Stimulated activated CD8-positive, alpha-beta memory T cell treated with anti-CD3 and anti-CD28 coated beads, Interleukin-15, amount 100 ng/mL, for 1 hour (primary cell): ENCODE results near the gene TNNT1.
"Not testable (repeated sequence)": the region's sequence is repeated elsewhere in the genome, so short reads cannot be mapped to it uniquely, and the experiment has no call there.

Experiments used
- DNase-seq: peaks from one replicate; pipeline ENCODE4 v3.0.0-alpha.2; 2020; ENCODE audit warnings: low read depth

TNNT1 gene

DNA sequence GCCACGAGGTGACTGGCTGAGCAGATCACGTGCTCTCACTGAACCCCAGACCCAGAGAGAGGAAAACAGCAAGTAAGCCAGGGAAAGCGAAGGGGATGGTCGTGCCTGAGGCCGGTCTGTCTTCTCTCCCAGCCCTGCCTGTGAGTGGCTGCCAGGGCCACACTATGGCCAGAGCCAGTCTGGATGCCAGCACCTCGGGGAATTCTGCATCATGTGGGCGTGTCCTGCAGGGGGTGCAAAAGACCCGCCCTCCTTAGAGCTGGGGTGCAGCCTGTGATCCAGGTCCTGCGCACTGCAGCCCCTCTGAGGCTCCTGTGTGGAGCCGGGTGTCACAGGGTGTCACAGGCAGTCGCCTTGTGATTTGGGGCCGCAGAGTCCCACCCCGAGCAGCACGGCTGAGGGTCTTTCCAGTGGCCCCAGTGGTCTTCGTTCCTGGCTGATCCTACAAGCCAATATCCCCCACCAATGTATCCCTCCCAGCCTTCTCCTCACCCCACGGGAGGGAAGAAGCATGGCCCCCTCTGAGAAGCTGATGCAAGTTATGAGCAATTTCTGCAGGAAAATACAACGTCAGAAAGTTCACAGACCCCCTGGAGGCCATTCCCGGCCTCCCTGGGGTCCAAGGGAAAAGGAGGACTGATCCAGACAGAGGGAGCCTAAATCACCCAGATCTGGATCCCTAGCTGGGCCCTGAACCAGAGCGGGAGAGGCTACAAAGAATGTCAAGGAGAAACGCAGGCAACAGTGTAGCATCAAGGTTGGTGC lies 39.3 kb downstream of the TNNT1 start:
- DNase-seq, result no peak

DNA sequence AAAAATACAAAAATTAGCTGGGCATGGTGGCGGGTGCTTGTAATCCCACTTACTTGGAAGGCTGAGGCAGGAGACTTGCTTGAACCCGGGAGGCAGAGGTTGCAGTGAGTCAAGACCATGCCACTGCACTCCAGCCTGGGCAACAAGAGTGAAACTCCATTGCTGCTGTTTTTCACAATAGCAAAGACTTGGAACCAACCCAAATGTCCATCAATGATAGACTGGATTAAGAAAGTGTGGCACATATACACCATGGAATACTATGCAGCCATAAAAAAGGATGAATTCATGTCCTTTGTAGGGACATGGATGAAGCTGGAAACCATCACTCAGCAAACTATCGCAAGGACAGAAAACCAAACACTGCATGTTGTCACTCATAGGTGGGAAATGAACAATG lies 41.8 kb downstream of the TNNT1 start:
- DNase-seq, result not testable (repeated sequence)

DNA sequence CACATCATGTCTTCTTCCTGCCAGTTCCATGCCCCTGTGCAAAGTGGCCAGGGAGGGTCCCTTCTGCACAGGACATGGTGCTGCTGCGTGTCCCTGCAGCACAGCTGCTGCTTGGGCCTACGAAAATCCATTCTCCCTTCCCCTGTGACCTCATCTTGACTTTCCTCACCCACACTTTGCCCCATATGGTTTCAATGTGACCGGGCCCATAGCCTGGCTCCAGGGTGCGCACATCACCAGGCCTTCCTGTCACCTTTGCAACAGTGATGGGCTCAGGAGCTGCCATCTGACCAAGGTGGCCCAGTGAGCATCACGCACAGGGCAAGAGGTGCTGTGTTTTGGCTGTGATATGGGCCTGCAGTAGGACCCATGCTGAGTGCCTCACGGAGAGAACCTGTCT lies 42.4 kb downstream of the TNNT1 start:
- DNase-seq, result no peak

DNA sequence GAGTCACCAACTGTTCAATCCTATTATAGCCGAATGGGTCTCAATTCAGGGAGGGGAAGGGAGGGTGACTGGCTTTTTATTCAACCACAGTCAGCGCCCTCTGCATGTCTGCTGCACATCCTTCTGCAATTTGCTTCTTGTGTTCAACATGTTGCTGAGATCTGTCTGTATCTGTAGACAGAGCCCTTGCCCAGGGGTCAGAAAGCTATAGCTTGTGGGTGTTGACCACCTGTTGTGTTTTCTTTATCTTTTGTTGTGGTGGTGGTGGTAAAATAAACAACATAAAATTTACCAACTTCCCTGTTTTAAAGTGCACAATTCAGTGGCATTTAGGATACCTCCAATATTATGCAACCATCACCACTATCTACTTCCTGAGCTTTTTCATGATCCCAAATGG lies 43.8 kb downstream of the TNNT1 start:
- DNase-seq, result no peak

DNA sequence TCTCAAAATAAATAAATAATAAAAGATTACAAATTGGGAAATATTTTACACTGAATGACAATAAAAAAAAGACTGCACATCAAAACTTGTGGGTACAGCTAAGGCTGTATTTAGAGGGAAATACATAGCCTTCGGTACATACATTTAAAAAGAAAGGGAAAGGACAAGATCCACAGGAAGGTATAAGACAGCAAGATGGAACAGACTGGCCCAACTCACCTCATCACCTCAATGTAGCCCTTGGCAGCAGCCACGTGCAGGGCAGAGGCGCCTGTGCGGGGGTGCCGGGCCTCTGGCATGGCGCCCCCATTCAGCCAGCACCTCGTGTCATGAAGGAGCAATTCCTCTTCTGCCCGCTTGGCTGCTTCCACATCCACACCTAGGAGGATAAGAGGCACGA lies 45.8 kb downstream of the TNNT1 start:
- no peak for DNase-seq

DNA sequence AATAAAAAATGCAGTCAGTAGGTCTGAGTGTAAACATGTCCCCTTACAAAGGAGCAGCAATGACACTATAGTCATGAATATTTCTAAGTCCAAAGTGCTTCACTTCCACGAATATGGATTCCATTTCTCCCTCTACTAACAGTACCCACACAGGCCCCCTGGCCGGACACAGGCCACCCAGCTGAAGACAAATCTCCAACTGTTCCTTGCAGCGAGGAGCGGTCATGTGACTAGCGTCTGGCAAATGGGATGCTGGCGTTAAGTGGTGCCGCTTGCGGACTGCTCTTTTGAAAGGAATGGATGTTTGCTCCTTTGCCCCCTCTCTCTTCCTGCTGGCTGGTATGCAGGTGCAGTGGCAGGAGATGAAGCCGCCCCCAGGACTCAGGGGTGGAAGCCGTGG lies 47.7 kb downstream of the TNNT1 start:
- DNase-seq, result no peak

DNA sequence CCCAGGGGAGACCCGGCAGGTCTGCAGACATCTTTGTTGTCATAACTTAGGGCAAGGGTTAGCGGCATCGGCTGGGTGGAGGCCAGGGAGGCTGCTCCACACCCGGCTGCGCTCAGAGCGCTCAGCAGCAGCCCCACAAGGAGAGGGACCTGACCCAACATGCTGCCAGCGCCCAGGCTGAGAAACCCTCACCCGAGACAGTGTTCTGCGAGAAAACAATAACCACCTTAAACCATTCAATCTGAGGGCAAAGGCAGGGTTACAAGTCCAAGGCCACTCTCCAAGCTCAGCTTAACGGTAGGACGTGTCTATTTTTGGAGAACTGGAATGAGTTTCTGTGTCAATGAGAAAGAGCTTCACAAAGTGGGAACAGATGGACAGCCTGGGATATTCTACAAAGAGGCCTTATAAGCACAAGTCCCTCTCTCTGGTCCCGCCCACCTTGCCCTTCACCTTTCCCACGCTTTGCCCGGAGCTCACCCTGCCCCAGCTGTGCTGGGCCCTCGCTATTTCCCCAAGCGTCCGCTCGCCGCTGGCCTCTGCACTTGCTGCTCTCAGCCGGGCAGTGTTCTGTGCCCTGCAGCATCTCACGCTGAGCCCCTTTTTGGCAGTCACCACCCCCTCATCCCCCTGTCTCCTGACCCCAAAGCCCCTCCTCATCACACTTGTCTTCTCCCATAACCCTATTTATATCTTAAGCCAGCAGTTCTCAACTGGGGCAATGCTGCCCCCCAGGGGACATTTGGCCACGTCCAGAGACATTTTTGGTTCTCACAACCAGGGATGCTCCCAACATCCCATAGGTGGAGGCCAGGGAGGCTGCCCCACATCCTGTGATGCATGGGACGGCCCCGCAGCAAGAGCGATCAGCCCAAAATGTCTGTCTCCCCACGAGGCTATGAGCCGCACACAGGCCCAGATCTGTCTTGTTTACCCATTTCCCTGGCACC lies 49.2 kb downstream of the TNNT1 start:
- DNase-seq, result no peak

DNA sequence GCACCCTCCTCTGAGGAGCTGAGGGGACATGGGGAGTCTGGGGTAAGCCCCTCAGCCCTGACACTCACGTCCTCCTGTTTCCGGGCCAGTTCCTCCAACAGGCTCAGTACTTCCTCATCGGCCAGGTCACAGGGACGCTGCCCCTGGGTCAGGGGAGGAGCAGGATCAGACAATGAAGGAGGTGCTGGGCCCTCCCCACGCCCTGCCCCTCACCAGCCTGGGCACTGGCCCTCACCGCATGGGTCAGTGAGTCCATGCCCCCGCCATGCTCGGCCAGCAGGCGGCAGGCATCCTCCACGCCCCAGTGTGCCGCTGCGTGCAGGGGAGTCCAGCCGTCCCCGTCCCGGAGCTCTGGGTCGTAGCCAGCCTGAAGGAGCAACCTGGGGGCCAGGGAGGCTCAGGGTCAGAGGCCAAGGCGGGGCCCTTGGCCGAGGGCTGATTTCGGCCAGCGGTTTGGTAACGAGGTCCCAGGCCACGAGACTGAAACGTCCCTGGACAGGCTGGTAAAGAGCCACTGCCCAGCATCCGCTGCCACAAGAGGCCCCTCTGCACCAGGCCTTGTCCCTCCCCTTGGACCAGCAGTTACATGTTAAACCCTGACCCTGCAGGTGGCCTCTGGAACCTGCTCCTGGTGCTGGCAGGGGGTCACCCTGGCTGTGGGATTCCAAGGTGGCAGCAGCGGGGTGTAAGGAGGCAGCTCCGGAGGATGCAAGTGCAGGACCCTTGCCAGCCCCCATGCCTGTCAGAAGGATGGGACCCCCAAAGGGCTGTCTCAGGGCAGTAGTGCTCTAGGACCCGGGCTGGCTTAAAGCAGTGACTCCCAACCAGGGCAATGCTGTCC lies 50.1 kb downstream of the TNNT1 start:
- DNase-seq, result no peak

DNA sequence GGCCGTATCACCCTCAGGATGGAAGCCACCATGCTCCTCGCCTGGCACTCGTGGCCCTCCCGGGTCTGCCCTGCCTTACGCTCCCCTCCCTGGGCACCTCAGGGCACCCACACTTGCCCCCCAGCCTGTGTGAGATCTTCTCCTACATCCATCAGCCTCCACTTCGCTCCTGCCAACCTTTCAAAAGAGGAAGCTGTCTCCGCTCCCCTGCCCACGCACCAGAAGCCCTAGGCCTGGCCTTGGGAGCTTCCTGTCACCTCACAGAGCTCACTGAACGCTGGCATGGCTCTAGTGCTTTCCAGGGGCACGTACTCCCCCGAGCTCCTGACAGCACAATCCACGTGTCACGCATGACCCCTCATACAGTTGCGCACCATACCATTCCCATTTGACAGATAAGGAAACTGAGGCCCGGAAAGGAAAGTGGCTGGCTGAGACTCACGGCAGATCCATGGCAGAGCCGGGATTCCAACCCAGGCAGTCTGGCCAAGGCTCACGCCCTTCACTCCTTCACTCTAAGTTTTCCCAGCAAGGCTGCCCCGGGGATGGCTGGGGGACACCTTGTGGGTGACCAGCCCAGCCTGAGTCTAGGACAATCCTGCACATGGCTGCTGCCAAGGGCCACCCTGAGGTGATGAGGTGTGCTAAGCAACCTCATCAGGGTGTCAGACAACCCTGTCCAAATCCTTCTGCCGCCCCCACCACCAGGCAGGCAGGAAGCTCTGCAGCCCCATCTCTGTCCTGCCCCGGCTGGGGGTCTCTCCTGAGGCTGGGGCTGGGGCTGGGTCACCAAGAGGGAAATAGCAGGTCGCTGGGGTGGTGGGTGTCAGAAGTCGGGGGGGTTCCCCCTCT lies 50.9 kb downstream of the TNNT1 start:
- no peak for DNase-seq

DNA sequence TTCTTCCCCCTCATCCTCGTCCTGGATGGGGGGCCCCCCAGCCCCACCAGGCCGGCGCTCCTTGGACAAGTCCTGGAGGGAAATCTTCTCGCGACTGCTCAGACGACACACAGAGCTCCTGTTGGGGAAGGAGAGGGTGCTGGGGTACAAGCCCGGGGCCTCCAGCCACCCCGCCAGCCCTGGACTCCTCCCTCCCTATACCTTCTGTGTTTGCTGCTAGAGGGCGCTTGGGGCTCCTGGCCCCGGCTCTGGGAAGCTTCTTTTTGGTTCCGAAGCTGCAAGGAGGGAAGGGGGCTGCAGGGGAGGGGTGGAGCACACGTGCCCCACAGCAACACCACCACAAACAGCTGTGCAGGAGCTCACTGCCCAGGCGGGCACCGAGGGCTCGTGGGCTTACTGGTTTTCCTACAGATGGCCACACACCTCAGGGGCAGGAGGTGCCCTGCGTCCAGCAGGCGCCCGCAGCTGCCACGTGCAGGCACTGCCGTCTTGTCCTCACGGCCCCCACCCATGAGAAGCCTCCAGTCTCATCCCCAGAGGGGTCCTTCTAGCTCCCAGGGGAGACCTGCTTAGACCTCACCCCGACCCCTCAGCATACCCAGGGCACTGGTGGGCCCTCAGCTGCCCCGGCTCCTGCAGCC lies 52.8 kb downstream of the TNNT1 start:
- DNase-seq, result no peak

DNA sequence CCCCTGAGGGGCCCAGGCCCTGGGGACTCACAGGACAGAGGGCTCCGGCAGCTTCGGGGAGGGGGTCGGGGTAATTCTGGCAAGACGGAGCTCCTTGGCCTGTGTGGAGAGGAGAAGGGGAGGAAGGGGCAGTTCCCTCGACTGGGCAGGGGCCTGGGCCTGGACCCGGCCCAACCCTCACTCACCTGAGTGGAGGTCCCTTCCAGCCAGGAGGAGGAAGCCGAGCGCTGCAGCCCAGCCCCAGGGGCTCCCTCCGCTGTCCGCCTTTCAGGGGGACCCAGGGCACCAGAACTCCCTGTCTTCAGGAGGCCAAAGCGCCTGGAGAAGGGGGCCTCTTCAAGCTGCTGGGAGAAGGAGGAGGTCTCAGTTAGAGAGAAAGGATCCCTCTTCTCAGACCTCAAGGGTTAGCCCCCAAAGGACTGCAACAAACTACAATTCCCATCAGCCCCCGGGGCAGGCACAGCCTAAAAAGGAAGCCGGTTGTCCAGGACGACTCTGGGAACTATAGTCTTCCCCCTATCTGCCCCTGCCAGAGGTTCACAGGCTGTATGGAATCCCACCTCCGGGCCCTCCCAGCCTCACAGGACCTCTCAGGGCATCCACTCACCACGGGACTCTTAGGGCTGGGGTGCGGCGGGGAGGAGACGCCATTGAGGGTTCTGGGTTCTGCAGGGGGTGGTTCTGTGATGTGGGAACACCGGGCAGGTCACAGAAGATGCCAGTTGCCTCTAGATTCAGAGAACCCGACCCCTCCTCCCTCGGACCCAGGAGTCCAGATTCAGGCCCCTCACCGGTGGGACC lies 53.5 kb downstream of the TNNT1 start:
- no peak for DNase-seq

DNA sequence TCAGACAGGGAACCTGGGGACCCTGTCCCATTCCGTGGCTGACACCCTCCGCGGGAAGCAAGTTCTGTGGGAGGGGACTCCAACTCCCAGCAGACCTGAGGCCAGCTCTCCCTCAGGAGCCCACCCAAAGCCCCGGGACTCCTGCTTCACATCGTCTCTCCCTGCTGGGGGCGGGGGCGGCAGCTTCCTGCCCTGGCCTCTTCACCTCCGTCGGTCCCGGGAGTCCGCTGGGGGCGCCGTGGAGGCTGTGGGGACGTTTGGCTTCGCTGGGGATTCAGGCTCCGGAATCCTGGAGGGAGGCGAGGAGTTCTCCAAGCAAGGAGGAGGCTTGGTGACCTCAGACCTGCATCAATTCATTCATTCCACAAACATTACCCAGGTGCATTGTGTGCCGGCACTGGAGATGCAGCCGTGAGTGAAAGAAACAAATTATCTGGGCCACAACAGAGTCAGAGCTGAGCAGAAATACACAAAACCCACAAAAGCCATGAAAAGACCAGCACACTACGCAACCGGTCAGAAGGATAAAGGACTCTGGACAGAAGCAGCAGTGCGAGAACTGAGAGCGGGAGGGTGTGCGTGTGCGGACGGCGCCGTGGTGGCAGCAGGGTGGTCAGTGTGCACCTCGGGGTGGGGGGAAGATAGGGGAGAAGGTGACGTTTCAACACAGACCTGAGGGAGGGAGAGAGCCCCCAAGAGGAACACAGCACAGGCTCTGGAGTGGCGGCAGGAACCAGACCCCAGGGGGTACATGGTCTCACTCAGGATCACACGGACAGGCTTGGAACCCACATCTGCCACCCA lies 54.3 kb downstream of the TNNT1 start:
- no peak for DNase-seq

DNA sequence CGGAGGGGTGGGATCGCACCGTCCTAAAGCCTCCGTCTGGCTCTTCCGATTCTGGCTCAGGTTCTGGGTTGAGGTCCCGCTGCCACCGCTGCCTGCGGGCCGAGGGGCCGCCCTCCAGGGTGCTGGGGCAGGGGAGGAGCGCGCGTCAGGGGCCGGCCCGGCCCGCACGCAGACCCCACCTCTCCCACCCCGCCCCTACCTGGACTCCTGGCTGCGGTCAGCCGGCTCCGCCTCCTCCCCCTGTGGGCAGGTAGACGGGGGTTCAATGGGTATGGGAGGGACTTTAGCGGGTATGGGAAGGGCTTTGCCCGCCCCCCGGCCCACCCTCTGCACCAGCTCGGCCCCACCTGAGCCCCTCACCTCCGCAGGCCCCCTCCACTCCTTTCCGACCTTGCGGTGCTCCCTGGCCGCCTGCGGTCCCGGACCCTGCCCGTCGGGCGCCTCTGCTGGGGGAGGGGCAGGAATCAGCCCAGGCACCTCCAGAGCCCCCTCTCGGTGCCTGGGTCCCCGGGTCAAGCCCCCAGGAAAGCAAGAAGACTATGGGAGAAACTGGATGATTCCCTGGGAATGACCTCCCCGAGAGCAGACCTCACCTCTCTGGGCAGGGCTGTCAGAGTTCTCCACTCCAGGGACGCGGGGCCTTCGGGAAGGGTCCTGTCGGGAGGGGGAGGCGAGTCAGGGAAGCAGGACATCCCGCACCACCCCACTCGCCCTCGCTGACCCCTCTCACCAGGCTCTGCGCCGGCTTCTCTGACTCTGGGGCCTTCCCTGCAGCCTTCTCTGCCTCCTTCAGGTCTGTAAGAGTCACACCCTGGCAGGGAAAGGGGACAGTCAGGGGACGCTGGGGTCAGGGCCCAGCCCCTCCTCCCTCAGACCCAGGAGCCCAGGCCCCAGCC lies 56.3 kb downstream of the TNNT1 start:
- DNase-seq, result no peak

DNA sequence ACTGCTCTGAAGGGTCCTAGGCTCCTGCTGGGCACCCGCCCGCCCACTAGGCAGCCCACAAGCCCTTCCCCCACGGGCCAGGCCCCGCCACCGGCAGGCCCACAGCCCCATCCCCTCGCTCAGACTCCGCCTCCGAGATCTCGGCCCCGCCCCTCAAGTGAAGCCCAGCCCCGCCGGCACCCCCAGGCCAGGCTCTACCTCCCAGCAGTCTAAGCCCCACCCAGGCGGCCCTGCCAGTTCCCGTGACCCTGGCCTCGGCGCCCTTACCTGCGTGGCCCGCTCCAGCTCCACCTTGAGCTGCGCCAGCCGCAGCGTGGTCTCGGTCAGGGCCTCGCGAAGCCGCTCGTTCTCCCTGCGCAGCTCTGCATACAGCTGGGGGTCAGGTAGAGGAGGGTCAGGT lies 57.1 kb downstream of the TNNT1 start:
- DNase-seq, result no peak

DNA sequence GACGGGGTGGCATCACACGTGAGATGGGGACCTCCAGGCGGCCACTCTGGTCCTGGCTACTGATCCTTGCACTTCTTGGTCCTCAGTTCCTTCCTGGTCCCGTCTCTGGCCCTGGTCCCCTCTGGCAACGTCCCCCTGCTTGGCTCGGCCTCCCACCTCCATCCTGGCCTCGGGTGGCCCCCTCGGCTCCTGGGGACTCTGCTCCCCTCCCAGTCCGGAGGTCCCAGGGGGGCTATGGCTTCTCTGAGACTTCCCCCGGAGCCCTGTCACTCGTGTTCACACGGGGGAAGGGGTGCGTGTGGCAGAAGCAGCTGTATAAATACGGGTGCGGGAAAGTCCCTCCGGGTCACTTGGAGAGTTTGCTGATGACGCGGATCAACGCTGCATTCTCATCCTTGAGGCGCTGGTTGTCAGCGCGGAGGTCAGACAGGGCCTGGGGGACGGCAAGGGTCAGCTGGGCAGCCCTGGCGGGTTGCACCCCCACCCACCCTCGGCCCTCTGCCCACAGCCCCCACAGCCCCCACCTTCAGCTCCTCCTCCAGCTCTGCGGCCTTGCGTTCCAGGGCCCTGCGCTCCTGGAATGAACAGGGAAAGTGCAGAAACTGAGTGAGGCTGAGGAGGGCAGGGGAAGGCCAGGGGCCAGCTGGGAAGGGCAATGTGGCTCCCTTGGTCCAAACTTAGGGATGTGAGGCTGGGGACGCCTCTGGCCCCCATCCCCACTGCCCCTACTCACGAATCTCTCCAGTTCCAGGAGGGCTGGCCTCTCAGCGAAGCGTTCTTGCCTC lies 57.7 kb downstream of the TNNT1 start:
- DNase-seq, result no peak

DNA sequence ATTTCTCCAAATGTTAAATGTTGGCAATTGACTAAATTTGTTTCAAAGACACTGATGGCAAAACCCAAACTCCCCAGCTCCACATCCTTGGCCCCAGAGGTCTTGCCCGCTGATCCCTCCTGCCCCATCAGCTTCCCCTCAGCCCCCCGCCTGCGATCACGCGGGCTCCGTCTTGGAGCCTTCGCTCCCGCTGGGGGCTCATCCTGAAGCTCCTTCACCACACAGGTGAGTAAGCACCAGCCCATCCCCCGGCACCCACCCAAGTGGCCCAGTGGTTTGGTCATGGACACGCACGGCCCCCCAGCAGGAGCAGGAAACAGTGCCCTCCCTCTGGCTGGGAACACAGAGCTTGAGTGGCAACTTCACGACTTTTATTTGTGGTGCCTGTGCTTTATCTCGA lies 58.4 kb downstream of the TNNT1 start:
- DNase-seq, result no peak

DNA sequence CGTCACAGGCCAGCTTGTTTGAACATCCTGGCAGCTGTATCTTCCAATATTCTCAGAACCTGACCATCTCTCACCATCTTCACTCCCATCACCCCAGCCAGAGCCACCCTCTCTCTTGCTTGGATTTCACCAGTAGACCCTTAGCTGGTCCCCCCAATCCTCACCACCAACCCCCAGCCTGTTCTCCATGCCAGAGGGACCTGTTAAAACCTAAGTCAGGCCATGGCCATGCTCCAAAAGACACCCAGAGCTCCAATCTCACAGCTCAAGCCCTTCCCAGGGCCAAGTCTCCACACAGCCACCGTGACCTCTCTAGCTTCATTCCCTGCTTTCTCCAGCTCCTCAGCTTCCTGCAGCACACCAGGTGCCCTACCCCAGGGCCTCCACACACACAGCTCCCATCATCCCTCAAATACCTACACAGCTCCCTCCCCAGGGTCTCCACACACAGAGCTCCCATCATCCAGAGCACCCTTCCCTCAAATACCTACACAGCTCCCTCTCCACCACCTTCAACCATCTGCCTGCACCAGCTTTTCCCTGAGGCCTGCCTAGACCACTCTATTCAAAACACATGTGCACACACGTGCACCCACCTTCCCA lies 59.6 kb downstream of the TNNT1 start:
- no peak for DNase-seq
